ENCODE measurements around the gene PSMD14. TPM values are rescaled to one million over a fixed set of nuclear protein-coding genes. Genes with fewer than 3 reads are reported as not detected.

The PSMD14 gene
- total RNA-seq, 1 experiment from 2014 or later: 147 TPM

- no peak for DNase-seq (ENCODE audit: low read depth)
Measured at GRCh38 chr2:161445097-161445496, 136.9 kb downstream of the PSMD14 start.

- no peak for DNase-seq (ENCODE audit: low read depth)
Measured at GRCh38 chr2:161448431-161448830, 140.2 kb downstream of the PSMD14 start.

Other genes starting within 250 kb of the PSMD14 start
- 56.3 and 64.5 TPM in 2 replicates for gene TANK, start 148.0 kb upstream of the PSMD14 start, total RNA-seq (2014; rRNA removed)
- gene TBR1, start 107.9 kb downstream of the PSMD14 start, total RNA-seq (2014; rRNA removed): not detected in 2 replicates